ENCODE measurements around the gene LAPTM4A.
A peak's percentile ranks its signal among the peaks of the same experiment; 100 is the strongest.

Gene LAPTM4A

DNA sequence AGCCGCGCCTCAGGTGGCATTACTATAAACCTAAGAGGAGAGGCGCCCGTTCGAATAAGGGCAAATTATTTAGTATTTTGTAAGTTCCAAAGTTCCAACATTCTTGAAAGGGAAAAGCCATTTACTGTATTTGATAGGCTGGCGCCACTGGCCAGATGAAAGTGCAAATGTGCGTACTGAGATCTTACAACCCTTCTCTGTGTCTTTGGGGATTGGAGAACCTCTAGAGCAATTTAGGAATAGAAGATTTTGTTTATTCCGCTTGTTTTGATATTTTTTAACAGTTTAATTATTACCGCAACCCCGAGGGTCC, 61.1 kb downstream of the LAPTM4A start:
- Histone ChIP-seq H3K27me3 (ENCODE audit: low read depth, low read length) (no peaks in the 10 kb centered on the region), H3K4me3 (ENCODE audit: low read depth in 1 of 2, low read length in 2 of 2) (peak overlapping the region; percentile 90 to 92), H3K27ac (ENCODE audit: low read length) (no peak overlapping the region), H3K36me3 (ENCODE audit: control insufficient read depth in 1 of 2, insufficient read depth in 2 of 2, low read length in 2 of 2) (no peaks in the 10 kb centered on the region), H3K9me3 (ENCODE audit: control insufficient read depth in 1 of 2, low read length in 2 of 2) (no peaks in the 10 kb centered on the region), H3K4me1 (ENCODE audit: control insufficient read depth in 1 of 2, insufficient read depth in 2 of 2, low read length in 2 of 2) (peaks cover 0 to 16% of the 10 kb centered on the region in 2 donors)

GRCh38 chr2:19989667-19990415, 61.6 kb downstream of the LAPTM4A start, which contains the start of gene WDR35:
WDR35 (minus strand) TSS chr2:19990105; CDS start chr2:19990015, 90 bp downstream.
- Histone ChIP-seq H3K27me3 (ENCODE audit: low read depth, low read length) (no peaks in the 10 kb centered on the region), H3K27ac (ENCODE audit: low read length) (peak within 1 kb of the TSS; percentile 54), H3K36me3 (ENCODE audit: control insufficient read depth in 1 of 2, insufficient read depth in 2 of 2, low read length in 2 of 2) (peaks cover 0 to 1% of the 10 kb centered on the region in 2 donors), H3K4me3 (ENCODE audit: low read depth in 1 of 2, low read length in 2 of 2) (peak within 1 kb of the TSS; percentile 90 to 92), H3K9me3 (ENCODE audit: control insufficient read depth in 1 of 2, low read length in 2 of 2) (no peaks in the 10 kb centered on the region), H3K4me1 (ENCODE audit: control insufficient read depth in 1 of 2, insufficient read depth in 2 of 2, low read length in 2 of 2) (peaks cover 0 to 16% of the 10 kb centered on the region in 2 donors)

GRCh38 chr2:19989342-19989666, 62.1 kb downstream of the LAPTM4A start:
- no peaks in the 10 kb centered on the region for H3K9me3 ChIP-seq (ENCODE audit: control insufficient read depth in 1 of 2, low read length in 2 of 2)
- no peaks in the 10 kb centered on the region for H3K27me3 ChIP-seq (ENCODE audit: low read depth, low read length)
- H3K27ac ChIP-seq (ENCODE audit: low read length): peak overlapping the region; percentile 54
- H3K4me1 ChIP-seq (ENCODE audit: control insufficient read depth in 1 of 2, insufficient read depth in 2 of 2, low read length in 2 of 2): peaks cover 0 to 16% of the 10 kb centered on the region in 2 donors
- H3K4me3 ChIP-seq (ENCODE audit: low read depth in 1 of 2, low read length in 2 of 2): peak overlapping the region; percentile 90 to 92
- H3K36me3 ChIP-seq (ENCODE audit: control insufficient read depth in 1 of 2, insufficient read depth in 2 of 2, low read length in 2 of 2): peaks cover 0 to 5% of the 10 kb centered on the region in 2 donors

- H3K4me3 ChIP-seq (ENCODE audit: low read depth in 1 of 2, low read length in 2 of 2): peak overlapping the region in 1 of 2 donors; percentile 90
- H3K9me3 ChIP-seq (ENCODE audit: control insufficient read depth in 1 of 2, low read length in 2 of 2): no peaks in the 10 kb centered on the region
- no peaks in the 10 kb centered on the region for H3K27me3 ChIP-seq (ENCODE audit: low read depth, low read length)
- peaks cover 0 to 16% of the 10 kb centered on the region in 2 donors for H3K4me1 ChIP-seq (ENCODE audit: control insufficient read depth in 1 of 2, insufficient read depth in 2 of 2, low read length in 2 of 2)
- H3K27ac ChIP-seq (ENCODE audit: low read length): no peak overlapping the region
- peaks cover 0 to 5% of the 10 kb centered on the region in 2 donors for H3K36me3 ChIP-seq (ENCODE audit: control insufficient read depth in 1 of 2, insufficient read depth in 2 of 2, low read length in 2 of 2)
These were observed 62.8 kb downstream of the LAPTM4A start for GRCh38 chr2:19988600-19988999.

DNA sequence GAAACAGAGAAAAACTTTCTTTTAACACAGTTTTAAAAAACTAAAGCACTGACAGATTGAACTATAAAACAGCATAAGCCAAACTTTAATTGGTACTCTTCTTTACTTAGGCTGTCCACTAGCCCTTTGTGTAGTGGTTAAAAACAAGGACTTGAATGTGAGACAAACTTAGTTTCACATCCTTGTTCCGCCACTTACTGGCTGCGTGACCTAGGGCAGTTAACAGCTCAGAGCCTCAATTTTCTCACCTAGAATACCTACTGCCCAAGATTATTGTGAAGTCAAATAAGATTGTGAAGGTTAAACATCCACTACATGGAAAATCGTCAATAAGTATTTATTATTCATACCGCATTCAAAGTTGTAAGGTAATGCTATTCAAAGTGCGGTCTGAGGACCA, 63.5 kb downstream of the LAPTM4A start:
- Histone ChIP-seq H3K27me3 (ENCODE audit: low read depth, low read length) (no peaks in the 10 kb centered on the region), H3K27ac (ENCODE audit: low read length) (no peak overlapping the region), H3K4me3 (ENCODE audit: low read depth in 1 of 2, low read length in 2 of 2) (no peak overlapping the region), H3K36me3 (ENCODE audit: control insufficient read depth in 1 of 2, insufficient read depth in 2 of 2, low read length in 2 of 2) (peaks cover 0 to 5% of the 10 kb centered on the region in 2 donors), H3K4me1 (ENCODE audit: control insufficient read depth in 1 of 2, insufficient read depth in 2 of 2, low read length in 2 of 2) (peaks cover 0 to 16% of the 10 kb centered on the region in 2 donors), H3K9me3 (ENCODE audit: control insufficient read depth in 1 of 2, low read length in 2 of 2) (no peaks in the 10 kb centered on the region)

All from muscle layer of duodenum (tissue), 2 donors.